Ammon's horn (tissue), 1 donor: ENCODE results near the gene POLR2J3.
A peak's percentile ranks its signal among the peaks of the same experiment; 100 is the strongest.
"Not testable (repeated sequence)": the region's sequence is repeated elsewhere in the genome, so short reads cannot be mapped to it uniquely, and the experiment has no call there.

Experiments
- DNase-seq: peaks from one replicate; pipeline ENCODE4 v3.0.0-alpha.2; 2016; ENCODE audit warnings: low spot score

Gene POLR2J3

GRCh38 chr7:102572261-102573239 is at the start of gene POLR2J3:
Gene POLR2J3 (minus strand): TSS chr7:102572583. CDS start chr7:102572521, 62 bp downstream.
- DNase-seq: peak; percentile 91

GRCh38 chr7:102618122-102618521 is 45.7 kb upstream of the POLR2J3 start:
- peak; percentile 0 for DNase-seq

- DNase-seq: peak; percentile 26
Observed at GRCh38 chr7:102616507-102617125, 44.2 kb upstream of the POLR2J3 start, which contains the start of gene RASA4. Gene RASA4 (minus strand): TSS chr7:102616756. CDS start chr7:102616689, 67 bp downstream.

- not testable (repeated sequence) for DNase-seq
Observed at GRCh38 chr7:102615930-102616329, 43.5 kb upstream of the POLR2J3 start.

- not testable (repeated sequence) for DNase-seq
Observed at GRCh38 chr7:102614873-102615272, 42.5 kb upstream of the POLR2J3 start.

- not testable (repeated sequence) for DNase-seq
Observed at GRCh38 chr7:102614346-102614697, 41.9 kb upstream of the POLR2J3 start.

- DNase-seq: not testable (repeated sequence)
Observed at GRCh38 chr7:102613575-102614345, 41.4 kb upstream of the POLR2J3 start.

- DNase-seq: peak; percentile 23
Observed at GRCh38 chr7:102611675-102612325, 39.4 kb upstream of the POLR2J3 start.

- not testable (repeated sequence) for DNase-seq
Observed at GRCh38 chr7:102611013-102611674, 38.8 kb upstream of the POLR2J3 start.

- not testable (repeated sequence) for DNase-seq
Observed at GRCh38 chr7:102610441-102610840, 38.1 kb upstream of the POLR2J3 start.

GRCh38 chr7:102609734-102610133 is 37.4 kb upstream of the POLR2J3 start:
- DNase-seq: not testable (repeated sequence)

- not testable (repeated sequence) for DNase-seq
Observed at GRCh38 chr7:102606848-102607247, 34.5 kb upstream of the POLR2J3 start.

GRCh38 chr7:102604431-102605145 is 32.2 kb upstream of the POLR2J3 start:
- DNase-seq: not testable (repeated sequence)

- not testable (repeated sequence) for DNase-seq
Observed at GRCh38 chr7:102602317-102602716, 29.9 kb upstream of the POLR2J3 start.

- not testable (repeated sequence) for DNase-seq
Observed at GRCh38 chr7:102599699-102600098, 27.3 kb upstream of the POLR2J3 start.

- not testable (repeated sequence) for DNase-seq
Observed at GRCh38 chr7:102596036-102596435, 23.7 kb upstream of the POLR2J3 start.

GRCh38 chr7:102593637-102594334 is 21.4 kb upstream of the POLR2J3 start:
- not testable (repeated sequence) for DNase-seq

- DNase-seq: not testable (repeated sequence)
Observed at GRCh38 chr7:102592477-102593019, 20.2 kb upstream of the POLR2J3 start.

GRCh38 chr7:102589857-102590256 is 17.5 kb upstream of the POLR2J3 start:
- not testable (repeated sequence) for DNase-seq
